H9 (cell line): ENCODE measurements around the gene OSBPL8. TPM values are rescaled to one million over a fixed set of nuclear protein-coding genes. Genes with fewer than 3 reads are reported as not detected.

Experiments used
- DNase-seq: peaks from one replicate; pipeline ENCODE4 v3.0.0-alpha.2; 2017
- H2AFZ ChIP-seq: one replicate; pipeline ENCODE4 v1.6.1; 2013; ENCODE audit warnings: mild to moderate bottlenecking, low read length, control low read depth, moderate library complexity
- H2AK5ac ChIP-seq: 2 replicates; pipeline ENCODE4 v1.6.1; 2013; ENCODE audit warnings: low read length, control low read depth, mixed read lengths; ENCODE audit not compliant: insufficient read length
- H2BK120ac ChIP-seq: one replicate; pipeline ENCODE4 v1.6.1; 2013; ENCODE audit warnings: low read depth, mild to moderate bottlenecking, low read length, control low read depth, inconsistent platforms; ENCODE audit not compliant: poor library complexity, severe bottlenecking
- H2BK12ac ChIP-seq: 2 replicates; pipeline ENCODE4 v1.6.1; 2013; ENCODE audit warnings: low read length, control low read depth, mixed read lengths, low read depth; ENCODE audit not compliant: insufficient read length
- H2BK15ac ChIP-seq: 2 replicates; pipeline ENCODE4 v1.6.1; 2013; ENCODE audit warnings: low read depth, low read length, control low read depth
- H2BK20ac ChIP-seq: one replicate; pipeline ENCODE4 v1.6.1; 2013; ENCODE audit warnings: low read depth, mild to moderate bottlenecking, low read length, control low read depth, inconsistent platforms; ENCODE audit not compliant: poor library complexity, severe bottlenecking
- H2BK5ac ChIP-seq: 2 replicates; pipeline ENCODE4 v1.6.1; 2013; ENCODE audit warnings: low read length, control low read depth, mixed read lengths; ENCODE audit not compliant: insufficient read length
- H3K14ac ChIP-seq: 2 replicates; pipeline ENCODE4 v1.6.1; 2013; ENCODE audit warnings: low read length, control low read depth; ENCODE audit not compliant: insufficient read depth
- H3K18ac ChIP-seq: 2 replicates; pipeline ENCODE4 v1.6.1; 2013; ENCODE audit warnings: low read depth, mild to moderate bottlenecking, mixed read lengths, low read length, control low read depth; ENCODE audit not compliant: insufficient read length
- H3K23ac ChIP-seq: 2 replicates; pipeline ENCODE4 v1.6.1; 2013; ENCODE audit warnings: low read length, control low read depth, mixed read lengths, low read depth; ENCODE audit not compliant: insufficient read length
- H3K23me2 ChIP-seq: 2 replicates; pipeline ENCODE4 v1.6.1; 2013; ENCODE audit warnings: low read depth, mild to moderate bottlenecking, mixed read lengths, low read length, control low read depth; ENCODE audit not compliant: insufficient read length, poor library complexity, severe bottlenecking
- H3K27ac ChIP-seq: 2 replicates; pipeline ENCODE4 v1.5.1; 2013; ENCODE audit warnings: low read length, control low read depth, mixed read lengths, low read depth; ENCODE audit not compliant: insufficient read length
- H3K27me3 ChIP-seq: 2 replicates; pipeline ENCODE4 v1.6.1; 2013; ENCODE audit warnings: low read length, control low read depth, inconsistent platforms; ENCODE audit not compliant: insufficient read depth
- H3K4ac ChIP-seq: 2 replicates; pipeline ENCODE4 v1.6.1; 2013; ENCODE audit warnings: low read depth, mild to moderate bottlenecking, control low read depth, inconsistent platforms, low read length, moderate library complexity
- H3K4me1 ChIP-seq: 2 replicates; pipeline ENCODE4 v1.6.1; 2013; ENCODE audit warnings: low read length, control low read depth, inconsistent platforms; ENCODE audit not compliant: insufficient read depth
- H3K4me2 ChIP-seq: 2 replicates; pipeline ENCODE4 v1.6.1; 2013; ENCODE audit warnings: low read length, control low read depth, mixed read lengths; ENCODE audit not compliant: insufficient read length, insufficient read depth
- H3K56ac ChIP-seq: 2 replicates; pipeline ENCODE4 v1.6.1; 2013; ENCODE audit warnings: low read depth, mild to moderate bottlenecking, mixed read lengths, low read length, control low read depth; ENCODE audit not compliant: insufficient read length
- H3K79me1 ChIP-seq: 2 replicates; pipeline ENCODE4 v1.6.1; 2013; ENCODE audit warnings: low read depth, mild to moderate bottlenecking, moderate library complexity, low read length, control low read depth, inconsistent platforms; ENCODE audit not compliant: insufficient read depth, poor library complexity, severe bottlenecking
- H3K79me2 ChIP-seq: 2 replicates; pipeline ENCODE4 v1.6.1; 2013; ENCODE audit warnings: low read length, control low read depth, inconsistent platforms; ENCODE audit not compliant: insufficient read depth
- H3K9ac ChIP-seq: 2 replicates; pipeline ENCODE4 v1.6.1; 2013; ENCODE audit warnings: low read length, control low read depth, mixed read lengths; ENCODE audit not compliant: insufficient read length; ENCODE audit errors: extremely low read depth
- H3K9me3 ChIP-seq: one replicate; pipeline ENCODE4 v1.6.1; 2013; ENCODE audit warnings: low read depth, low read length, inconsistent platforms; ENCODE audit not compliant: control insufficient read depth
- H3T11ph ChIP-seq: one replicate; pipeline ENCODE4 v1.6.1; 2013; ENCODE audit warnings: mild to moderate bottlenecking, low read length, control low read depth, inconsistent platforms
- H4K20me1 ChIP-seq: one replicate; pipeline ENCODE4 v1.6.1; 2013; ENCODE audit not compliant: control insufficient read depth, insufficient read length, insufficient read depth
- H4K5ac ChIP-seq: 2 replicates; pipeline ENCODE4 v1.6.1; 2013; ENCODE audit warnings: low read depth, mild to moderate bottlenecking, mixed read lengths, low read length, control low read depth; ENCODE audit not compliant: insufficient read length
- H4K8ac ChIP-seq: replicated peaks from 2 replicates; pipeline ENCODE4 v1.6.1; 2013; ENCODE audit warnings: low read length, control low read depth, mixed read lengths, low read depth; ENCODE audit not compliant: insufficient read length
- H4K91ac ChIP-seq: 2 replicates; pipeline ENCODE4 v1.6.1; 2013; ENCODE audit warnings: low read depth, mild to moderate bottlenecking, moderate library complexity, mixed read lengths, low read length, control low read depth; ENCODE audit not compliant: insufficient read length
- H3K27ac Mint-ChIP-seq, 3 experiments: 2 replicates in 2 of 3; 3 replicates in 1 of 3; pipeline ENCODE4 v1.8.0; 2020 to 2021; ENCODE audit warnings: mixed read lengths in 3 of 3, mild to moderate bottlenecking in 1 of 3, moderate library complexity in 1 of 3
- H3K27me3 Mint-ChIP-seq: 2 replicates; pipeline ENCODE4 v1.8.0; 2021; ENCODE audit warnings: low read depth, mild to moderate bottlenecking, moderate library complexity, mixed read lengths
- H3K36me3 Mint-ChIP-seq, 3 experiments: 2 replicates in 2 of 3; 3 replicates in 1 of 3; pipeline ENCODE4 v1.8.0; 2020 to 2021; ENCODE audit warnings: low read depth in 3 of 3, mixed read lengths in 3 of 3; ENCODE audit not compliant: insufficient read depth in 1 of 3
- H3K4me1 Mint-ChIP-seq, 2 experiments: 2 replicates each; pipeline ENCODE4 v1.8.0; 2020; ENCODE audit warnings: mixed read lengths in 2 of 2
- H3K4me3 Mint-ChIP-seq, 2 experiments: 2 replicates in 1 of 2; 3 replicates in 1 of 2; pipeline ENCODE4 v1.8.0; 2020 to 2021; ENCODE audit warnings: mild to moderate bottlenecking in 2 of 2, mixed read lengths in 2 of 2, moderate library complexity in 1 of 2
- H3K9me3 Mint-ChIP-seq, 2 experiments: 2 replicates in 1 of 2; 3 replicates in 1 of 2; pipeline ENCODE4 v1.8.0; 2020; ENCODE audit warnings: mild to moderate bottlenecking in 2 of 2, mixed read lengths in 2 of 2, moderate library complexity in 1 of 2
- CTCF ChIP-seq: fragments of 200-600 bp; sonication (generic); conservative IDR thresholded peaks from 3 replicates; pipeline ENCODE4 v1.8.0; 2021; ENCODE audit warnings: antibody characterized with exemption, mild to moderate bottlenecking
- whole genome bisulfite sequencing: extraction: QIAGEN DNeasy Blood & Tissue Kit; methylation state at CpG from one replicate; pipeline ENCODE4 v1.1.7; 2013; ENCODE audit warnings: missing lambda C conversion rate, low lambda C conversion rate, mixed read lengths; ENCODE audit not compliant: insufficient read length; ENCODE audit errors: extremely low coverage; 5-methylcytosine and 5-hydroxymethylcytosine counted together
- total RNA-seq: library from RNA; stranded (reverse); gene quantifications from 2 replicates; pipeline ENCODE4 v1.2.1, GENCODE V29; 2021

Gene OSBPL8
- total RNA-seq, 1 experiment from 2014 or later: 61.2 TPM

GRCh38 chr12:76568130-76568529, 8.6 kb upstream of the OSBPL8 start:
- H3K56ac ChIP-seq: no peak overlapping the region
- H4K5ac ChIP-seq: no peak overlapping the region
- H3K9ac ChIP-seq: no peak overlapping the region
- H2BK15ac ChIP-seq: no peak overlapping the region
- H3K27me3 ChIP-seq: no peaks in the 10 kb centered on the region
- no peaks in the 10 kb centered on the region for H3K4me1 Mint-ChIP-seq
- H3K79me2 ChIP-seq: no peaks in the 10 kb centered on the region
- no peaks in the 10 kb centered on the region for H3K27me3 Mint-ChIP-seq
- H3K18ac ChIP-seq: no peak overlapping the region
- no peak overlapping the region for H2AK5ac ChIP-seq
- no CpG with 5 or more reads among the region's 3 CpGs for WGBS
- H2BK20ac ChIP-seq: no peak overlapping the region
- H3K4me2 ChIP-seq: no peak overlapping the region
- H2BK5ac ChIP-seq: no peak overlapping the region
- H3K36me3 Mint-ChIP-seq: peaks cover 6 to 9% (median 6%) of the 10 kb centered on the region in 3 experiments
- H2BK120ac ChIP-seq: no peak overlapping the region
- H3K9me3 ChIP-seq: peaks cover under 1% of the 10 kb centered on the region
- TF ChIP-seq CTCF: no peak
- H3T11ph ChIP-seq: no peak overlapping the region
- no peak overlapping the region for H3K27ac Mint-ChIP-seq
- no peak for DNase-seq
- no peaks in the 10 kb centered on the region for H3K79me1 ChIP-seq
- H2BK12ac ChIP-seq: no peak overlapping the region
- no peak overlapping the region for H3K14ac ChIP-seq
- H4K20me1 ChIP-seq: no peaks in the 10 kb centered on the region
- H3K4me3 Mint-ChIP-seq: no peak overlapping the region
- H2AFZ ChIP-seq: no peak overlapping the region
- H3K23ac ChIP-seq: no peak overlapping the region
- no peak overlapping the region for H4K91ac ChIP-seq
- H3K9me3 Mint-ChIP-seq: peaks cover 8 to 10% of the 10 kb centered on the region in 2 experiments
- H3K4ac ChIP-seq: no peak overlapping the region
- H4K8ac ChIP-seq: no peak overlapping the region
- no peak overlapping the region for H3K27ac ChIP-seq
- H3K23me2 ChIP-seq: no peaks in the 10 kb centered on the region
- H3K4me1 ChIP-seq: no peaks in the 10 kb centered on the region
